Measurements from ENCODE around the gene FSTL4. TPM values are rescaled to one million over a fixed set of nuclear protein-coding genes. Genes with fewer than 3 reads are reported as not detected.

Gene FSTL4
- total RNA-seq, 2 donors from 2014 or later = not detected

- Histone ChIP-seq H3K36me3 (no peaks in the 10 kb centered on the region), H3K4me3 (no peak overlapping the region), H3K4me1 (no peaks in the 10 kb centered on the region), H3K9me3 (no peaks in the 10 kb centered on the region), H3K27ac (no peak overlapping the region), H3K27me3 (no peaks in the 10 kb centered on the region)
- DNase-seq (ENCODE audit: low spot score) = no peak
- TF ChIP-seq CTCF (IDR thresholded peaks at IDR 0.05) = no peak
Observed at GRCh38 chr5:133457439-133458355, 154.6 kb downstream of the FSTL4 start.

- H3K4me3 ChIP-seq = no peak overlapping the region
- H3K27ac ChIP-seq = no peak overlapping the region
- no peaks in the 10 kb centered on the region for H3K9me3 ChIP-seq
- no peaks in the 10 kb centered on the region for H3K4me1 ChIP-seq
- H3K36me3 ChIP-seq = no peaks in the 10 kb centered on the region
- TF ChIP-seq CTCF (IDR thresholded peaks at IDR 0.05) = no peak
- no peaks in the 10 kb centered on the region for H3K27me3 ChIP-seq
- DNase-seq (ENCODE audit: low spot score) = no peak
Observed at GRCh38 chr5:133456933-133457402, 155.4 kb downstream of the FSTL4 start.

- Histone ChIP-seq H3K4me1 (no peaks in the 10 kb centered on the region), H3K4me3 (no peak overlapping the region), H3K27ac (no peak overlapping the region), H3K27me3 (no peaks in the 10 kb centered on the region), H3K36me3 (no peaks in the 10 kb centered on the region), H3K9me3 (no peaks in the 10 kb centered on the region)
- no peak for DNase-seq (ENCODE audit: low spot score)
- no peak for TF ChIP-seq CTCF (IDR thresholded peaks at IDR 0.05)
Observed at GRCh38 chr5:133455676-133456075, 156.7 kb downstream of the FSTL4 start.

GRCh38 chr5:133454442-133454841 lies 157.9 kb downstream of the FSTL4 start:
- Histone ChIP-seq H3K27ac (no peak overlapping the region), H3K9me3 (no peaks in the 10 kb centered on the region), H3K36me3 (no peaks in the 10 kb centered on the region), H3K4me3 (no peak overlapping the region), H3K4me1 (no peaks in the 10 kb centered on the region), H3K27me3 (no peaks in the 10 kb centered on the region)
- no peak for DNase-seq (ENCODE audit: low spot score)
- TF ChIP-seq CTCF (IDR thresholded peaks at IDR 0.05) = no peak

- H3K27me3 ChIP-seq = no peaks in the 10 kb centered on the region
- H3K27ac ChIP-seq = no peak overlapping the region
- no peak for TF ChIP-seq CTCF (IDR thresholded peaks at IDR 0.05)
- DNase-seq (ENCODE audit: low spot score) = no peak
- no peaks in the 10 kb centered on the region for H3K9me3 ChIP-seq
- H3K36me3 ChIP-seq = no peaks in the 10 kb centered on the region
- no peaks in the 10 kb centered on the region for H3K4me1 ChIP-seq
- H3K4me3 ChIP-seq = no peak overlapping the region
Observed at GRCh38 chr5:133453831-133454230, 158.5 kb downstream of the FSTL4 start.
